HG03521 (cell line): ENCODE data around the gene BASP1.
A peak's percentile ranks its signal among the peaks of the same experiment; 100 is the strongest.

ENCODE experiments used
- ATAC-seq: cut with Tn5 transposase; IDR thresholded peaks from one replicate; pipeline ENCODE4 v1.9.1; 2021; ENCODE audit warnings: mild to moderate bottlenecking, moderate library complexity; ENCODE audit not compliant: unreplicated experiment

The BASP1 gene

GRCh38 chr5:17217493-17218352 lies at the start of gene BASP1:
BASP1 (plus strand) TSS chr5:17217631; CDS start chr5:17275217, 57,586 bp downstream.
- peak; percentile 35 for ATAC-seq

GRCh38 chr5:17169507-17169906 lies 47.9 kb upstream of the BASP1 start:
- no peak for ATAC-seq

- ATAC-seq, result no peak
Observed at GRCh38 chr5:17172791-17173190, 44.6 kb upstream of the BASP1 start.

GRCh38 chr5:17174965-17175364 lies 42.5 kb upstream of the BASP1 start:
- no peak for ATAC-seq

- no peak for ATAC-seq
Observed at GRCh38 chr5:17177501-17178372, 39.7 kb upstream of the BASP1 start.

GRCh38 chr5:17178373-17178675 lies 39.1 kb upstream of the BASP1 start:
- ATAC-seq, result no peak

- no peak for ATAC-seq
Observed at GRCh38 chr5:17180330-17180843, 37.0 kb upstream of the BASP1 start.

- no peak for ATAC-seq
Observed at GRCh38 chr5:17180864-17181723, 36.3 kb upstream of the BASP1 start.

GRCh38 chr5:17182494-17182893 lies 34.9 kb upstream of the BASP1 start:
- ATAC-seq, result no peak

GRCh38 chr5:17182981-17183380 lies 34.5 kb upstream of the BASP1 start:
- ATAC-seq, result no peak

GRCh38 chr5:17183831-17184230 lies 33.6 kb upstream of the BASP1 start:
- no peak for ATAC-seq

GRCh38 chr5:17184588-17184987 lies 32.8 kb upstream of the BASP1 start:
- no peak for ATAC-seq

- ATAC-seq, result no peak
Observed at GRCh38 chr5:17185349-17185748, 32.1 kb upstream of the BASP1 start.

GRCh38 chr5:17185773-17186172 lies 31.7 kb upstream of the BASP1 start:
- ATAC-seq, result no peak

GRCh38 chr5:17186256-17186655 lies 31.2 kb upstream of the BASP1 start:
- ATAC-seq, result no peak

GRCh38 chr5:17187011-17187785 lies 30.2 kb upstream of the BASP1 start:
- ATAC-seq, result no peak

- ATAC-seq, result no peak
Observed at GRCh38 chr5:17187786-17188170, 29.7 kb upstream of the BASP1 start.

GRCh38 chr5:17189381-17190036 lies 27.9 kb upstream of the BASP1 start:
- no peak for ATAC-seq

GRCh38 chr5:17190242-17190778 lies 27.1 kb upstream of the BASP1 start:
- no peak for ATAC-seq
